Astrocyte (in vitro differentiated cells and primary cell): Measurements from ENCODE around the gene RNF169. TPM values are rescaled to one million over a fixed set of nuclear protein-coding genes. Genes with fewer than 3 reads are reported as not detected.

Source experiments
- DNase-seq: peaks from one replicate; pipeline ENCODE4 v3.0.0-alpha.2; 2010; ENCODE audit warnings: low read depth
- FAIRE-seq: peaks from 2 replicates; lab custom pipeline; 2011; peaks lifted over from hg19 to GRCh38; lab: Jason Lieb, UNC
- H2AFZ ChIP-seq: 2 replicates; pipeline ENCODE4 v1.6.0; 2012; ENCODE audit warnings: low read depth, low read length, inconsistent platforms
- H3K27ac ChIP-seq: 2 replicates; pipeline ENCODE4 v1.5.1; 2011; ENCODE audit warnings: low read depth, low read length, inconsistent platforms
- H3K27me3 ChIP-seq: 2 replicates; pipeline ENCODE4 v1.6.0; 2011; ENCODE audit warnings: low read length, inconsistent platforms; ENCODE audit not compliant: insufficient read depth
- H3K36me3 ChIP-seq: 2 replicates; pipeline ENCODE4 v1.5.1; 2011; ENCODE audit warnings: low read length, inconsistent platforms; ENCODE audit not compliant: insufficient read depth
- H3K4me1 ChIP-seq: 2 replicates; pipeline ENCODE4 v1.5.1; 2011; ENCODE audit warnings: low read length, inconsistent platforms; ENCODE audit not compliant: insufficient read depth
- H3K4me2 ChIP-seq: 2 replicates; pipeline ENCODE4 v1.6.0; 2012; ENCODE audit warnings: low read length, inconsistent platforms
- H3K4me3 ChIP-seq: 2 replicates; pipeline ENCODE4 v1.5.1; 2011; ENCODE audit warnings: low read depth, mild to moderate bottlenecking, low read length, inconsistent platforms; ENCODE audit not compliant: insufficient read depth
- H3K79me2 ChIP-seq: 2 replicates; pipeline ENCODE4 v1.6.0; 2012; ENCODE audit warnings: mild to moderate bottlenecking, low read length, inconsistent platforms; ENCODE audit not compliant: insufficient read depth
- H3K9ac ChIP-seq: 2 replicates; pipeline ENCODE4 v1.6.0; 2012; ENCODE audit warnings: mild to moderate bottlenecking, low read length, inconsistent platforms
- H3K9me3 ChIP-seq: 2 replicates; pipeline ENCODE4 v1.5.1; 2012; ENCODE audit warnings: low read depth, mild to moderate bottlenecking, low read length, inconsistent platforms; ENCODE audit not compliant: insufficient read depth
- H4K20me1 ChIP-seq: 2 replicates; pipeline ENCODE4 v1.6.0; 2012; ENCODE audit warnings: low read length, inconsistent platforms; ENCODE audit not compliant: insufficient read depth
- H3K27ac Mint-ChIP-seq: one replicate; pipeline ENCODE4 v1.8.0; 2021; ENCODE audit warnings: mild to moderate bottlenecking, mixed read lengths; ENCODE audit not compliant: unreplicated experiment
- H3K27me3 Mint-ChIP-seq: one replicate; pipeline ENCODE4 v1.8.0; 2021; ENCODE audit warnings: low read depth, mixed read lengths; ENCODE audit not compliant: unreplicated experiment
- H3K36me3 Mint-ChIP-seq: one replicate; pipeline ENCODE4 v1.8.0; 2021; ENCODE audit warnings: low read depth, mixed read lengths; ENCODE audit not compliant: unreplicated experiment
- H3K4me1 Mint-ChIP-seq: one replicate; pipeline ENCODE4 v1.8.0; 2021; ENCODE audit warnings: low read depth, mixed read lengths; ENCODE audit not compliant: unreplicated experiment
- H3K4me3 Mint-ChIP-seq: one replicate; pipeline ENCODE4 v1.8.0; 2021; ENCODE audit warnings: mild to moderate bottlenecking, moderate library complexity, mixed read lengths; ENCODE audit not compliant: unreplicated experiment
- H3K9me3 Mint-ChIP-seq: one replicate; pipeline ENCODE4 v1.8.0; 2021; ENCODE audit warnings: mild to moderate bottlenecking, mixed read lengths; ENCODE audit not compliant: unreplicated experiment
- EZH2 ChIP-seq: IDR thresholded peaks from 2 replicates; pipeline ENCODE4 v1.6.1; 2012; ENCODE audit warnings: mild to moderate bottlenecking, low read length, inconsistent platforms; ENCODE audit not compliant: insufficient read depth
- total RNA-seq: library from RNA; stranded (reverse); gene quantifications from 2 replicates; pipeline ENCODE4 v1.2.1, GENCODE V29; 2021
- TF ChIP-seq, protein P1 (sequence below): IDR thresholded peaks from 2 replicates; pipeline ENCODE4 v1.5.1; 2011; ENCODE audit warnings: low read depth, mild to moderate bottlenecking, inconsistent platforms, low read length, moderate library complexity; ENCODE audit not compliant: insufficient read depth

RNF169 gene
- total RNA-seq, 1 donor from 2014 or later = 10.7 TPM

DNA sequence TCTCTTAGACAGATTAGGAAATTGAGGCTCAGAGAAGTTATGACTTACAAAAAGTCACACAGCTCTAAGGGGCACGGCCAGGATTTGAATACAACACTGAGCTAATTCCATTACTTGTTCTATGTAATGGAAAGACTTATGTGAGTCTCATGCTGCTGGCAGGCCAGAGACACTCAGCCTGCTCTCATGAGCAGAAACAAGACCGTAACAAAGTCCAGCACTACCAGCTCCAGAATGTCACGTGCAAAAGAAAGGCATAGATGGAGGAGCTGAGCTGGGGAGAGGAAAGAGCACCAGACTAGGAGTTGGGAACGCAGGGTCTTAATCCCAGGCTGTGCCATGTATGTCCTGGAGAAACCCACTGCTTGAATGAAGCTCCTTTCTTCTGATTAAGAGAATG lies 19.3 kb upstream of the RNF169 start:
- TF ChIP-seq, protein P1, sequence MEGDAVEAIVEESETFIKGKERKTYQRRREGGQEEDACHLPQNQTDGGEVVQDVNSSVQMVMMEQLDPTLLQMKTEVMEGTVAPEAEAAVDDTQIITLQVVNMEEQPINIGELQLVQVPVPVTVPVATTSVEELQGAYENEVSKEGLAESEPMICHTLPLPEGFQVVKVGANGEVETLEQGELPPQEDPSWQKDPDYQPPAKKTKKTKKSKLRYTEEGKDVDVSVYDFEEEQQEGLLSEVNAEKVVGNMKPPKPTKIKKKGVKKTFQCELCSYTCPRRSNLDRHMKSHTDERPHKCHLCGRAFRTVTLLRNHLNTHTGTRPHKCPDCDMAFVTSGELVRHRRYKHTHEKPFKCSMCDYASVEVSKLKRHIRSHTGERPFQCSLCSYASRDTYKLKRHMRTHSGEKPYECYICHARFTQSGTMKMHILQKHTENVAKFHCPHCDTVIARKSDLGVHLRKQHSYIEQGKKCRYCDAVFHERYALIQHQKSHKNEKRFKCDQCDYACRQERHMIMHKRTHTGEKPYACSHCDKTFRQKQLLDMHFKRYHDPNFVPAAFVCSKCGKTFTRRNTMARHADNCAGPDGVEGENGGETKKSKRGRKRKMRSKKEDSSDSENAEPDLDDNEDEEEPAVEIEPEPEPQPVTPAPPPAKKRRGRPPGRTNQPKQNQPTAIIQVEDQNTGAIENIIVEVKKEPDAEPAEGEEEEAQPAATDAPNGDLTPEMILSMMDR = no peak
- no peak for TF ChIP-seq EZH2

DNA sequence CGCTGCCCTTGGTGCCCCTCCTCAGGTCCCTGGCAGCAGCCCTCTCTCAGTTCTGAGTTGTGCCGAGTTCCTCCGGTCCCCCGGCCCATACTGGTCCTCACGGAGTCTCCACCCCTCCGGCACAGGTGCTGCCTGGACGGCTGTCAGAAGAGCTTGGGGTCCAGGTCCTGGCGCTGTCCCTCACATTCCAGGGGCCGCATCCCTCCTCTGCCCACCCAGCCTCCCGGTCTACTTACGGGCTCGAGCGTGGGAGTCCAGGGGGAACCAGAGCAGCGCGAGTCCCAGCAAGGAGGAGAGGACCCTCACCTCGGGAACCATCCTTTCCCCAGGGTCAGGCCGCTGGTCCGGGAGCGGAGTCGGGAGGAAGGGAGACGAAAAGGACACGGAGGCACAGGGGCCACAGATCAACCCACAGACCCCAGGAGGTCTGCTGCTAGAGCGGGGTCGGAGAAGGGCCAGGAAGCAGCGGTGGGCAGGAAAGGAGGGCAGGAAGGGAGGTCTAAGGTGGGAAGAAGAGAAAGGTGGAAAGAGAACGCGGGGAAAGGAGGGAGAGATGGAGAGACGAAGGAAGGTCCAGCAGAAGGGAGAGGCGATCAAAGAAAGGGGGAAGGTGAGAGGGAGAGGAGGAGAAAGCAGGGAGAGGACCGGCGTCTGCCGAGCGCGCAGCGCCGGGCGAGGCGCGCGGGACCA lies 17.9 kb upstream of the RNF169 start:
- no peaks in the 10 kb centered on the region for H3K4me1 ChIP-seq
- no peaks in the 10 kb centered on the region for H3K36me3 ChIP-seq
- DNase-seq (no peak), FAIRE-seq (no peak)
- H3K27me3 ChIP-seq = peaks cover 65% of the 10 kb centered on the region
- Mint-ChIP-seq H3K27me3 (peaks cover 85% of the 10 kb centered on the region), H3K36me3 (peaks cover 5% of the 10 kb centered on the region), H3K27ac (no peak overlapping the region), H3K4me3 (peak overlapping the region; percentile 57), H3K9me3 (no peaks in the 10 kb centered on the region), H3K4me1 (no peaks in the 10 kb centered on the region)
- no peak overlapping the region for H3K4me3 ChIP-seq
- no peaks in the 10 kb centered on the region for H3K79me2 ChIP-seq
- peak overlapping the region; percentile 81 for H3K4me2 ChIP-seq
- H4K20me1 ChIP-seq = peaks cover 3% of the 10 kb centered on the region
- TF ChIP-seq EZH2 = peak; percentile 90
- TF ChIP-seq, protein P1 = no peak
- no peak overlapping the region for H3K9ac ChIP-seq
- no peak overlapping the region for H3K27ac ChIP-seq
- H2AFZ ChIP-seq = no peak overlapping the region
- no peaks in the 10 kb centered on the region for H3K9me3 ChIP-seq

More for the DNA sequence above, 19.3 kb upstream of the RNF169 start:
- Histone ChIP-seq H3K27ac (no peak overlapping the region), H3K4me2 (no peak overlapping the region), H3K27me3 (peaks cover 61% of the 10 kb centered on the region), H2AFZ (no peak overlapping the region), H3K4me3 (no peak overlapping the region), H3K79me2 (no peaks in the 10 kb centered on the region), H3K4me1 (no peaks in the 10 kb centered on the region), H3K9me3 (no peaks in the 10 kb centered on the region), H3K36me3 (no peaks in the 10 kb centered on the region), H3K9ac (no peak overlapping the region), H4K20me1 (peaks cover 3% of the 10 kb centered on the region)
- Mint-ChIP-seq H3K4me1 (no peaks in the 10 kb centered on the region), H3K27me3 (peaks cover 87% of the 10 kb centered on the region), H3K9me3 (no peaks in the 10 kb centered on the region), H3K36me3 (no peaks in the 10 kb centered on the region), H3K4me3 (no peak overlapping the region), H3K27ac (no peak overlapping the region)
- no peak for DNase-seq
- FAIRE-seq = no peak
